Bronchial epithelial cell (primary cell): ENCODE data around the gene KLHL25. TPM values are rescaled to one million over a fixed set of nuclear protein-coding genes. Genes with fewer than 3 reads are reported as not detected.

Source experiments
- DNase-seq: peaks from one replicate; pipeline ENCODE4 v3.0.0-alpha.2; 2010; ENCODE audit warnings: low read depth
- FAIRE-seq: peaks from 2 replicates; lab custom pipeline; 2011; peaks lifted over from hg19 to GRCh38; lab: Jason Lieb, UNC
- H3K27me3 ChIP-seq: 2 replicates; pipeline ENCODE4 v1.5.1; 2011; ENCODE audit warnings: low read length; ENCODE audit not compliant: control insufficient read depth, insufficient read depth
- H3K36me3 ChIP-seq: 2 replicates; pipeline ENCODE4 v1.5.1; 2011; ENCODE audit warnings: low read length; ENCODE audit not compliant: control insufficient read depth, insufficient read depth
- H3K4me3 ChIP-seq: 2 replicates; pipeline ENCODE4 v1.5.1; 2011; ENCODE audit warnings: mild to moderate bottlenecking, low read depth, low read length, control low read depth
- total RNA-seq: library from RNA; depleted of rRNA; stranded (reverse); fragments of >200 nt; gene quantifications from 2 replicates; pipeline ENCODE4 v1.2.1, GENCODE V29; 2014
- TF ChIP-seq, protein P1 (sequence below): IDR thresholded peaks from 2 replicates; pipeline ENCODE4 v1.5.1; 2011; ENCODE audit warnings: mild to moderate bottlenecking, moderate library complexity, low read length, control low read depth, inconsistent platforms; ENCODE audit not compliant: insufficient read depth, severe bottlenecking

Gene KLHL25
- total RNA-seq, 1 donor from 2014 or later, result 4.7 TPM

DNA sequence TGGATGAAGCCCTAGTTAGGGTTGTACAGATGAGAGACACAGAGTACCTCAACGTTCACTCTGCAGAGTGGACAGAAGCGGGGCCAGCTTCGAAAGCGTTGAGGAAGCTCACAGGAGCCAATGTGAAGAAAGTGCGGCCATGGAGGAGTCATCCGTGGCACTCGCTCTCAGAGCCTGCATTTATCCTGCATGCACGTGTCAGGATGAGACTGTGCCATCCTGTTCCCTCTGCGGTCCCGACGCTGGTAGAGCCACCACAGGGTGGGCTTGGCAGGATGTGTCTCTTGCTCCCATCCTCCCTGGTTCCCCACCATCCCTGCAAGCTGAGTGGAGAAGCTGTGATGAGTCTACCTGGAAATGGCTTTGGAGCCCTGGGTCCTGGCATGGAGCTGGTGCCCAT is 39.3 kb downstream of the KLHL25 start:
- FAIRE-seq, result no peak
- no peak for DNase-seq
- no peaks in the 10 kb centered on the region for H3K27me3 ChIP-seq
- TF ChIP-seq, protein P1, sequence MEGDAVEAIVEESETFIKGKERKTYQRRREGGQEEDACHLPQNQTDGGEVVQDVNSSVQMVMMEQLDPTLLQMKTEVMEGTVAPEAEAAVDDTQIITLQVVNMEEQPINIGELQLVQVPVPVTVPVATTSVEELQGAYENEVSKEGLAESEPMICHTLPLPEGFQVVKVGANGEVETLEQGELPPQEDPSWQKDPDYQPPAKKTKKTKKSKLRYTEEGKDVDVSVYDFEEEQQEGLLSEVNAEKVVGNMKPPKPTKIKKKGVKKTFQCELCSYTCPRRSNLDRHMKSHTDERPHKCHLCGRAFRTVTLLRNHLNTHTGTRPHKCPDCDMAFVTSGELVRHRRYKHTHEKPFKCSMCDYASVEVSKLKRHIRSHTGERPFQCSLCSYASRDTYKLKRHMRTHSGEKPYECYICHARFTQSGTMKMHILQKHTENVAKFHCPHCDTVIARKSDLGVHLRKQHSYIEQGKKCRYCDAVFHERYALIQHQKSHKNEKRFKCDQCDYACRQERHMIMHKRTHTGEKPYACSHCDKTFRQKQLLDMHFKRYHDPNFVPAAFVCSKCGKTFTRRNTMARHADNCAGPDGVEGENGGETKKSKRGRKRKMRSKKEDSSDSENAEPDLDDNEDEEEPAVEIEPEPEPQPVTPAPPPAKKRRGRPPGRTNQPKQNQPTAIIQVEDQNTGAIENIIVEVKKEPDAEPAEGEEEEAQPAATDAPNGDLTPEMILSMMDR, result no peak
- H3K4me3 ChIP-seq, result no peak overlapping the region
- H3K36me3 ChIP-seq, result no peaks in the 10 kb centered on the region

DNA sequence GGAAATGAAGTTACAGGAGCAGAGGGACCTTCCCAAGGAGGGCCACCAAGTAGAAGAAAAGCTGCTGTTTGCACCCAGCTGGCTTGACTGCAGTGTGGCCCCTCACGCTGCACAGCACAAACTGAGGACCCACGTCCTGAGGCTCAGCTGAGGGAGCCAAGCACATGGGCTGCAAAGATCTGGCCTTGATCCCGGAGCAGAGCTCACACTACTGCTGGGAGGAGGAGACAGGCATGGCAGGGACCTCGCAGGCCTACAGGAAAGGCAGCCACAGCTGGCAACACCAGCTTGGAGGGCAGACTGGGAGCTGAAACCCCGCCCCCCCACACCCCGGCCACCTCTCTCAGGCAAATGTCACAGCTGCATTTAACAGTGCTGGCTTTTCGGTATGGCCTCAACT is 39.7 kb downstream of the KLHL25 start:
- no peaks in the 10 kb centered on the region for H3K36me3 ChIP-seq
- DNase-seq, result no peak
- H3K4me3 ChIP-seq, result no peak overlapping the region
- TF ChIP-seq, protein P1, result no peak
- no peaks in the 10 kb centered on the region for H3K27me3 ChIP-seq
- no peak for FAIRE-seq

DNA sequence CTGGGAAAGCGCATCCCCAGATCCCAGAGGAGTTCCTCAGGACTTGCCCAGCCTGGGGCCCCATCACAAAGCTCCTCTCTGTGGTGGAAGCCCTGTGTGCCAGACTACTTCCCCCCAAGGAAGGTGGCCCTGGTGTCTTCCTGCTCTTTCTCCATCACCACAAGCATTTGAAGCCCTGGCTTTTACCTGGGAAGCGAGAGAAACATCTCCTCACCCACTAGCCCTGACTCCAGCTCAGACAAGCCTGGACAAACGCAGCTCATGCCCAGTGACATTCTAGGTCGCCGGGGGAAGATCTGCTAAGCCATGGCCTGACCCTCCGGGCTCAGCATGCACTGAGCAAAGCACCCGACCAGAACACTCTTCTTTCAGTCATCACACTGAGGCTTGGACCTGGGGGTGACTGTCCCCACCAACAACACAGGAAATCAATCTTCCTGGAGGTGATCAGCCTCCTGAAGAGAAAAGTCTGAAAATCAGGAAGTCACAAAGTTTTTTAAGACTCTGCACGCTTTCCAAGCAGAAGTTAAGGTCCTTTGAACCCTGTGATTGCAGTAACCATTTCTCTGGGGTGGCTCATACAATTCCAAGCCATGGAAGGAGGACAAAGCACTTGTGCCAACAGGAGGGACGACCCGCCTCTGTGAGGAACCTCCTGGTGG is 40.8 kb downstream of the KLHL25 start:
- Histone ChIP-seq H3K36me3 (no peaks in the 10 kb centered on the region), H3K4me3 (no peak overlapping the region), H3K27me3 (no peaks in the 10 kb centered on the region)
- TF ChIP-seq, protein P1, result no peak
- DNase-seq (peak; percentile 45), FAIRE-seq (no peak)

DNA sequence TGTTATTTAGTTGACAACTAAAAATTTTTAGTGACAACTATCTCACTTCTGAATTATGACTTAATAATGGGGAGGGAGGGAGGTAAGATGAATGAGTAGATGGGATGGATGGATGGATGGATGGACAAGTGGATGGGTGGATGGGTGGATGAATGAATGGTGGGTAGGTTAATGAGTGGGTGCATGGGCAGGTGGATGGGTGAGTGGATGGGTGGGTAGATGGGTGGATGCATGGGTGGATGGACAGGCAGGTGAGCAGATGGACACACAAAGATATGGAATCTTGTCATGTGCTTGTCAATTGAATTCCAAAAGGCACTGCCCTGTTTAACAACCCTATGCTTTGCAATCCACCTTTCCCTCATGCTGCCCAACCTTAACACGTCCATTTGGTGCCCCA is 41.5 kb downstream of the KLHL25 start:
- Histone ChIP-seq H3K27me3 (no peaks in the 10 kb centered on the region), H3K4me3 (no peak overlapping the region), H3K36me3 (peaks cover 3% of the 10 kb centered on the region)
- no peak for DNase-seq
- no peak for FAIRE-seq
- TF ChIP-seq, protein P1, result no peak

DNA sequence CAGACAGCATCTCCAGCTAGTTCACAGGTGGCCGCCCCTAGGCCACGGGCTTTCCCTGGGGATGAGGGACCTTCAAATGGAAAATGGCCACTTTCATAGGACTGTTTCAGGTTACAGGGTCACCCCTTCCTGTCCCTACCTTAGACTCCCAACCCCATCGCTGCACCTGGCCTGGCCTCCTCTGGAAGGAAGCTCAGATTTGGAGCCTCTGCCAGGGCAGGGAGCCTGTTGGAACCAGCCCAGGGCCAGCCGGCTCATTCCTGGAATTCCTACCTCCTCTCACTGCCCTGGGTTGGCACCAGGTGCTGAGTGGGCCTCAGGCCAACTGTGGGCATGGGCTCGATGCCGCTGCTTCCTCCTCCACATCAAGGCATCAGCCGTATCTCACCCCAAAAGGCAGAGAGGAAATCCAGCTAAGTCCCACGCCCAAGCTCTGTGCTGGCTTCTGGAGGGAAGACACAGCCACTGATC is 42.2 kb downstream of the KLHL25 start:
- FAIRE-seq (no peak), DNase-seq (peak; percentile 65)
- TF ChIP-seq, protein P1, result no peak
- peaks cover 3% of the 10 kb centered on the region for H3K36me3 ChIP-seq
- no peaks in the 10 kb centered on the region for H3K27me3 ChIP-seq
- H3K4me3 ChIP-seq, result no peak overlapping the region

DNA sequence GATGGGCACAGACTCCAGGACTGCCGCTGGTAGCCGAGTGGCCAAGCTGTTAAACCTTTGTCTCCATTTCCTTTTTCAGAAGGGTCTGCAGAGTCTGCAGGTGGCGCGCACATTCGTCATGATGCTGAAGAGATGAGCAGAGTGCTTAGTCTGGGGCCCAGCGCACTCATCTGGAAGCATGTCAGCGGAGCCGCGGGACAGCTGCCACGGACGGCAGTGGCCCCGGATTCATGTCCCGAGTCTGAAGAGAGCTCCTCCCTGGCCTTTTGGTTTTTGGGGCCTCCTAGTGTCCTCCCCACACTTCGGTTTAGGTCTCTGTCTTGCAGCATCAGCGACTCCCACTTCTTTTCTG is 42.6 kb downstream of the KLHL25 start:
- TF ChIP-seq, protein P1, result no peak
- DNase-seq (no peak), FAIRE-seq (no peak)
- Histone ChIP-seq H3K27me3 (no peaks in the 10 kb centered on the region), H3K36me3 (peaks cover 3% of the 10 kb centered on the region), H3K4me3 (no peak overlapping the region)
